Myometrial cell (primary cell): ENCODE measurements around the gene TBX21. TPM values are rescaled to one million over a fixed set of nuclear protein-coding genes. Genes with fewer than 3 reads are reported as not detected.

Source experiments
- total RNA-seq: library from RNA; depleted of rRNA; stranded (reverse); fragments of >200 nt; gene quantifications from 2 replicates; pipeline ENCODE4 v1.2.3, GENCODE V29; 2015

The TBX21 gene, protein sequence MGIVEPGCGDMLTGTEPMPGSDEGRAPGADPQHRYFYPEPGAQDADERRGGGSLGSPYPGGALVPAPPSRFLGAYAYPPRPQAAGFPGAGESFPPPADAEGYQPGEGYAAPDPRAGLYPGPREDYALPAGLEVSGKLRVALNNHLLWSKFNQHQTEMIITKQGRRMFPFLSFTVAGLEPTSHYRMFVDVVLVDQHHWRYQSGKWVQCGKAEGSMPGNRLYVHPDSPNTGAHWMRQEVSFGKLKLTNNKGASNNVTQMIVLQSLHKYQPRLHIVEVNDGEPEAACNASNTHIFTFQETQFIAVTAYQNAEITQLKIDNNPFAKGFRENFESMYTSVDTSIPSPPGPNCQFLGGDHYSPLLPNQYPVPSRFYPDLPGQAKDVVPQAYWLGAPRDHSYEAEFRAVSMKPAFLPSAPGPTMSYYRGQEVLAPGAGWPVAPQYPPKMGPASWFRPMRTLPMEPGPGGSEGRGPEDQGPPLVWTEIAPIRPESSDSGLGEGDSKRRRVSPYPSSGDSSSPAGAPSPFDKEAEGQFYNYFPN
- not detected in 2 replicates for total RNA-seq

DNA sequence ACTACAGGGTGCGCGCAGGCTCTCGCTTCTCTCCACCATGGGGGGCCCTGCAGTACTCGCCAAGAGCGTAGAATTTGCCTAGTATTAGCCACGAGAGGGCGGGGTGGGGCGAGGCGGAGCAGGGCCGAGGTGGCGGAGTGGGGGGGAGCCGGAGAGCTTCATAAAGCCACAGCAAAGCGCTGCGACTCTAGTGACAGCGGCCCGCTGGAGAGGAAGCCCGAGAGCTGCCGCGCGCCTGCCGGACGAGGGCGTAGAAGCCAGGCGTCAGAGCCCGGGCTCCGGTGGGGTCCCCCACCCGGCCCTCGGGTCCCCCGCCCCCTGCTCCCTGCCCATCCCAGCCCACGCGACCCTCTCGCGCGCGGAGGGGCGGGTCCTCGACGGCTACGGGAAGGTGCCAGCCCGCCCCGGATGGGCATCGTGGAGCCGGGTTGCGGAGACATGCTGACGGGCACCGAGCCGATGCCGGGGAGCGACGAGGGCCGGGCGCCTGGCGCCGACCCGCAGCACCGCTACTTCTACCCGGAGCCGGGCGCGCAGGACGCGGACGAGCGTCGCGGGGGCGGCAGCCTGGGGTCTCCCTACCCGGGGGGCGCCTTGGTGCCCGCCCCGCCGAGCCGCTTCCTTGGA is at the start of gene TBX21:
TBX21 (plus strand) TSS at position 190 of the 627 bp plus-strand sequence; CDS start at position 409, 219 bp downstream.

DNA sequence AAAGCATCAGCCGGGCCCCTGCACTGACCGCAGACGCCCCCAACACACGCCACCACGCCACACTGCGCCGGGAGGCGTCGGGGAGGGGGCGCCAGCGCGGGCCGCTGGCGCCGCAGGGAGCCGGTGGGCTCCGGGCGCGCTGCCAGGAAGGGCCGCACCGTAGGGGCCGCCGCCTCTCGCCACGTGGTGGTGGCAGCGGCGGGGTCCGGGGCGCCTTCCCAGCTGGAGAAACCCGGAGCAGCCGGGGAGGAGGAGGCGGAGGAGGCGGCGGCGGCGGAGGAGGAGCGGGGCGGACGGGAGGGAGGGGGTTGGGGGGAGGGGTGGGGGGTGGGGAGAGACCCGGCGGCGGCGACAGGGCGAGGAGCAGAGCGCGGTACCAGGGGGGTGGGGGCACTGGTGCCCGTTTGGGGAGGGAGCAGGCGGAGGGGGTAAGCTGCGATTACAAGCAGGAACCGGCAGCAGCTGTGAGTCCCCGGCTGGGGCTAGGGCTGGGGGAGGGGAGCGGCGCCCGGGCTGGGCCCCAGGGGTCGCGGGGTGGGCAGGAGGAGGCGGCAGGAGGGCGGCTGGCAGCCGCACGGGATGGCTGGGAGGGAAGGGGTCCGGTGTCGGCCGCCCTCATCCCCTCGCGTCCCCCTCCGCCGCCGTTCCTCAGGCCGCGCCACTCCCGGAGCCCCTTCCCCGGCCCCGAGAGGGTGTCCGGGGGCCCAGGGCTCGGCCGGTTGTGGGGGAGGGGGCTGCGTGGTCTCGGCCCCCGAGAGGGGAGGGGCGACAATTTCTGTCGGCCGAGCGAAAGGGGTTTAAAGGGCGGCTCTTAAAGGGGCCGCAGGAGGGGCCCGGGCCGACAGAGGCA is 39.1 kb upstream of the TBX21 start, which contains the start of gene TBKBP1:
TBKBP1 (plus strand) TSS at position 431 of the 850 bp plus-strand sequence. CDS start 1,952 bp downstream, outside the sequence.

Other genes starting within 250 kb of the TBX21 start
- gene NPEPPS, start 202.1 kb upstream of the TBX21 start, total RNA-seq = 36.9 and 38.3 TPM in 2 replicates
- 407 and 559 TPM in 2 replicates for gene KPNB1, start 83.3 kb upstream of the TBX21 start, total RNA-seq
- 8.5 and 9.5 TPM in 2 replicates for gene TBKBP1, start 39.1 kb upstream of the TBX21 start, total RNA-seq
- gene OSBPL7, start 88.6 kb downstream of the TBX21 start, total RNA-seq = 5.8 and 9.7 TPM in 2 replicates
- 42.4 and 45.2 TPM in 2 replicates for gene MRPL10, start 98.3 kb downstream of the TBX21 start, total RNA-seq
- under 0.01 and 0.35 TPM in 2 replicates for gene LRRC46, start 98.4 kb downstream of the TBX21 start, total RNA-seq
- 27.5 and 29.7 TPM in 2 replicates for gene SCRN2, start 108.0 kb downstream of the TBX21 start, total RNA-seq
- not detected in 2 replicates for gene SP6, start 117.9 kb downstream of the TBX21 start, total RNA-seq
- 1.1 and 2.3 TPM in 2 replicates for gene SP2, start 163.0 kb downstream of the TBX21 start, total RNA-seq
- gene PNPO, start 208.3 kb downstream of the TBX21 start, total RNA-seq = 28.5 and 73.5 TPM in 2 replicates
- not detected in 2 replicates for gene PRR15L, start 224.6 kb downstream of the TBX21 start, total RNA-seq
- 56.2 and 84.4 TPM in 2 replicates for gene CDK5RAP3, start 237.9 kb downstream of the TBX21 start, total RNA-seq